ENCODE results near the gene ATP8B3.

DNA sequence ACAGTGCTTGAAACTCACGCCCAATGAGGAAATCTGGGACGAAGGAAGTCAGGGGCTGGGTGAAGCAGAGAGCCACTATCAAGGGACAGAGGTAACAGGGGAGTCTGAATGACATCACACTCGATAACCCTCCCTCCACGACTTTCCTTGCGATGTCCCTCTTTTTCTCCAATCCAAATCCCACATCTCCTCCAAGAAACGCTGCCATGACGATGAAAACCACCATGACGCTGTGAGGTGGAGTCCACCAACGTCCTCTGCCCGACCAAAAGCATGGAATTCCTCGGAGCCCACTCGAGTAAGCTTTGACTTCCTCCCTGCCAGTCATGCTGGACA is 35.2 kb upstream of the ATP8B3 start:
- no peak for TF ChIP-seq GATA2 (IDR thresholded peaks at IDR 0.05; ENCODE audit: low read depth, low read length)
- TF ChIP-seq GATA3 (IDR thresholded peaks at IDR 0.05; ENCODE audit: low read depth, low read length) = no peak

Data from SH-SY5Y (cell line).